ENCODE measurements around the gene ZBTB40. TPM values are rescaled to one million over a fixed set of nuclear protein-coding genes. Genes with fewer than 3 reads are reported as not detected.

The ZBTB40 gene
- total and polyA plus RNA-seq, 2 of the 13 experiments (the other 11 are each of a cell fraction or from before 2014, with no cell fraction given), result 8.8 to 16.5 TPM

GRCh38 chr1:22484706-22485345, 33.2 kb downstream of the ZBTB40 start:
- Histone ChIP-seq H3K27me3 (ENCODE audit: control insufficient read depth in 1 of 2, insufficient read depth in 2 of 2, low read length in 2 of 2) (no peaks in the 10 kb centered on the region), H3K36me3 (replicated peaks in 1 of 2; ENCODE audit: control insufficient read depth in 1 of 2, insufficient read depth in 2 of 2, low read length in 2 of 2) (peaks cover 0 to 1% of the 10 kb centered on the region in 2 experiments; a peak in 1 of 5 replicates), H3K9me3 (ENCODE audit: low read length) (no peaks in the 10 kb centered on the region; the same call in 1 of the 2 replicates), H3K27ac (ENCODE audit: extremely low read length, insufficient read depth, low read length) (no peak overlapping the region), H4K20me1 (ENCODE audit: insufficient read depth, low read length) (0 out of 2 replicates have a peak, but pooled peaks cover 3% of the 10 kb centered on the region), H3K4me2 (ENCODE audit: low read depth, low read length) (no peak overlapping the region), H3K4me1 (ENCODE audit: insufficient read depth, low read length) (peaks cover 12% of the 10 kb centered on the region; the same call in 1 of the 2 replicates), H2AFZ (ENCODE audit: low read length) (no peak overlapping the region), H3K79me2 (ENCODE audit: insufficient read depth, low read length) (peaks cover 63% of the 10 kb centered on the region), H3K4me3 (replicated peaks in 1 of 3; ENCODE audit: insufficient read depth in 1 of 3, low read depth in 2 of 3, low read length in 3 of 3) (no peak overlapping the region), H3K9ac (ENCODE audit: insufficient read depth, low read depth, low read length) (no peak overlapping the region)
- WGBS (ENCODE audit: low lambda C conversion rate), result 92% methylated on average over 2 of the region's 2 CpGs
- FAIRE-seq (no peak), DNase-seq (ENCODE audit: low spot score) (no peak), ATAC-seq (no peak)
- in situ Hi-C loops (cut with HindIII; ENCODE audit: extremely low pct_ligation_motif_present, low pct_unique_long_range_greater_than_20kb) (no loop called here), intact Hi-C loops (cut with micrococcal nuclease; ENCODE audit: unreplicated experiment) (no loop called here)
- POLR2A ChIA-PET, result no interaction called here
- CTCF ChIA-PET (ENCODE audit: low intra/inter-chr PET ratio, low total read pairs), result no interaction called here
- BruUV-seq (replicated peaks), result no TSS peak
- TF ChIP-seq ZNF543 (CRISPR knock-in tag; IDR thresholded peaks at IDR 0.05) (no peak), ZNF574 (CRISPR knock-in tag; IDR thresholded peaks at IDR 0.05) (no peak), ZNF607 (CRISPR knock-in tag; IDR thresholded peaks at IDR 0.05; ENCODE audit: borderline replicate concordance) (no peak), ZNF136 (CRISPR knock-in tag; IDR thresholded peaks at IDR 0.05; ENCODE audit: low read depth) (no peak), ZSCAN31 (CRISPR knock-in tag; IDR thresholded peaks at IDR 0.05; ENCODE audit: low read depth) (no peak), POGK (CRISPR knock-in tag; conservative IDR thresholded peaks at IDR 0.05) (no peak), STAT6 (CRISPR knock-in tag; IDR thresholded peaks at IDR 0.05; ENCODE audit: borderline replicate concordance) (no peak), TFDP2 (CRISPR knock-in tag; IDR thresholded peaks at IDR 0.05) (no peak), MAF1 (CRISPR knock-in tag; IDR thresholded peaks at IDR 0.05; ENCODE audit: borderline replicate concordance) (no peak), ASH2L (IDR thresholded peaks at IDR 0.05; ENCODE audit: insufficient read length, low read depth, low read length) (no peak), ZNF460 (CRISPR knock-in tag; IDR thresholded peaks at IDR 0.05; ENCODE audit: borderline replicate concordance) (no peak)

All from HepG2 (cell line).